Gastrocnemius medialis (tissue), 4 donors: Measurements from ENCODE around the gene SDK2.

Source experiments
- CTCF ChIP-seq, 5 experiments: fragments of 450-650 bp in 3 of 5; fragments of 200-600 bp in 2 of 5; sonication (generic) in 2 of 5; IDR thresholded peaks in 4 of 5; conservative IDR thresholded peaks in 1 of 5; 1 replicate in 4 of 5; 2 replicates in 1 of 5; pipeline ENCODE4 v1.5.1; 2016 to 2019; ENCODE audit warnings: antibody characterized with exemption in 5 of 5, mild to moderate bottlenecking in 3 of 5, moderate library complexity in 3 of 5
- POLR2A ChIP-seq, 2 donors: fragments of 450-650 bp; IDR thresholded peaks; one replicate each; pipeline ENCODE4 v1.6.1; 2017; ENCODE audit warnings: antibody characterized with exemption in 2 of 2, mild to moderate bottlenecking in 2 of 2, moderate library complexity in 2 of 2

- no peak for TF ChIP-seq CTCF (IDR thresholded peaks at IDR 0.05 in 4 of 5, conservative IDR thresholded peaks at IDR 0.05 in 1 of 5)
- no peak for TF ChIP-seq POLR2A (IDR thresholded peaks at IDR 0.05)
These were observed 5.7 kb downstream of the SDK2 start for GRCh38 chr17:73638556-73638955.
